ENCODE results near the gene HSD17B2.
A peak's percentile ranks its signal among the peaks of the same experiment; 100 is the strongest.

Gene HSD17B2

GRCh38 chr16:82011199-82011641, 23.8 kb upstream of the HSD17B2 start, which contains the start of gene SDR42E1:
Gene SDR42E1, minus strand, starts transcription at chr16:82011470. Its CDS starts 10,612 bp downstream, at chr16:82000858.
- H3K27ac ChIP-seq = no peak within 1 kb of the TSS

GRCh38 chr16:82013139-82013538, 21.9 kb upstream of the HSD17B2 start:
- H3K9me3 ChIP-seq = peaks cover 12% of the 10 kb centered on the region
- no peak for TF ChIP-seq CTCF (IDR thresholded peaks at IDR 0.05)
- H3K27ac ChIP-seq = no peak overlapping the region
- H3K27me3 ChIP-seq = peaks cover 43% of the 10 kb centered on the region
- no peaks in the 10 kb centered on the region for H3K36me3 ChIP-seq
- no peaks in the 10 kb centered on the region for H3K4me1 ChIP-seq (ENCODE audit: control insufficient read depth in 1 of 2, insufficient read depth in 1 of 2, low read depth in 1 of 2, low read length in 1 of 2)
- no peak overlapping the region for H3K4me3 ChIP-seq (ENCODE audit: low read depth in 1 of 2, low read length in 1 of 2)

More at GRCh38 chr16:82011199-82011641, 23.8 kb upstream of the HSD17B2 start, which contains the start of gene SDR42E1:
- Histone ChIP-seq H3K9me3 (peaks cover 12% of the 10 kb centered on the region), H3K36me3 (no peaks in the 10 kb centered on the region), H3K4me1 (ENCODE audit: control insufficient read depth in 1 of 2, insufficient read depth in 1 of 2, low read depth in 1 of 2, low read length in 1 of 2) (no peaks in the 10 kb centered on the region), H3K27me3 (peaks cover 33% of the 10 kb centered on the region), H3K4me3 (ENCODE audit: low read depth in 1 of 2, low read length in 1 of 2) (peak within 1 kb of the TSS; percentile 16 to 37)
- TF ChIP-seq CTCF (IDR thresholded peaks at IDR 0.05) = no peak

GRCh38 chr16:82016263-82016662, 18.8 kb upstream of the HSD17B2 start:
- TF ChIP-seq CTCF (IDR thresholded peaks at IDR 0.05) = no peak
- Histone ChIP-seq H3K4me1 (ENCODE audit: control insufficient read depth in 1 of 2, insufficient read depth in 1 of 2, low read depth in 1 of 2, low read length in 1 of 2) (no peaks in the 10 kb centered on the region), H3K27ac (no peak overlapping the region), H3K27me3 (peaks cover 52% of the 10 kb centered on the region), H3K36me3 (no peaks in the 10 kb centered on the region), H3K9me3 (no peaks in the 10 kb centered on the region), H3K4me3 (ENCODE audit: low read depth in 1 of 2, low read length in 1 of 2) (no peak overlapping the region)

GRCh38 chr16:82016964-82017363, 18.1 kb upstream of the HSD17B2 start:
- TF ChIP-seq CTCF (IDR thresholded peaks at IDR 0.05) = no peak
- H3K4me3 ChIP-seq (ENCODE audit: low read depth in 1 of 2, low read length in 1 of 2) = no peak overlapping the region

GRCh38 chr16:82017911-82018568, 17.0 kb upstream of the HSD17B2 start:
- TF ChIP-seq CTCF (IDR thresholded peaks at IDR 0.05) = no peak
- Histone ChIP-seq H3K27me3 (peaks cover 41% of the 10 kb centered on the region), H3K4me1 (ENCODE audit: control insufficient read depth in 1 of 2, insufficient read depth in 1 of 2, low read depth in 1 of 2, low read length in 1 of 2) (no peaks in the 10 kb centered on the region), H3K9me3 (no peaks in the 10 kb centered on the region), H3K27ac (no peak overlapping the region), H3K36me3 (no peaks in the 10 kb centered on the region), H3K4me3 (ENCODE audit: low read depth in 1 of 2, low read length in 1 of 2) (no peak overlapping the region)

More at GRCh38 chr16:82016964-82017363, 18.1 kb upstream of the HSD17B2 start:
- Histone ChIP-seq H3K9me3 (no peaks in the 10 kb centered on the region), H3K36me3 (no peaks in the 10 kb centered on the region), H3K27me3 (peaks cover 45% of the 10 kb centered on the region), H3K4me1 (ENCODE audit: control insufficient read depth in 1 of 2, insufficient read depth in 1 of 2, low read depth in 1 of 2, low read length in 1 of 2) (no peaks in the 10 kb centered on the region), H3K27ac (no peak overlapping the region)
